Stimulated activated CD4-positive, alpha-beta T cell treated with anti-CD3 and anti-CD28 coated beads, Interleukin-4, amount 100 ng/mL, for 24 hours (primary cell): ENCODE data around the gene DKK2.

Experiments
- DNase-seq: peaks from one replicate; pipeline ENCODE4 v3.0.0-alpha.2; 2020

The DKK2 gene

GRCh38 chr4:107035819-107036583 is at the start of gene DKK2:
Gene DKK2, minus strand, starts transcription at chr4:107036313. Its CDS starts 722 bp downstream, at chr4:107035591.
- DNase-seq: no peak

GRCh38 chr4:107077192-107077591 is 41.1 kb upstream of the DKK2 start:
- no peak for DNase-seq

GRCh38 chr4:107072836-107073736 is 37.0 kb upstream of the DKK2 start:
- no peak for DNase-seq

DNA sequence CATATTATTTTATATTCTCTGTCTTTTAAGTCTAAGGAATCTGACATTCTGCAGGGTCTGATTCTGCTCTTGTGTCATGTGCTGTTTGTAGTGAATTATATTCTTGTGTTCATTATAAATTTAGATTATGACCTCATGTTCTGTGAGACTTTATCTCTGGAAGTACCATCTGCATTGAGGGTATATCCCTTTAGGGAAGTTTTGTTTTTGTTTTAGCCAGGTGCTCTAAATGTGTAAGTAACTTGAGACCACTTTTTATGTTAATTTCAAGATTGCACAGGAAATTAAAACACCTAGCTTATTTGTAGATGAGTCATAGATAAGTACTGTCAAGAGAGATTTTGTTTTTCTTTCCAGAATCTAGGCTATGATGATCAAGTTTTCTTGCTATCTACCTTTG is 35.0 kb upstream of the DKK2 start:
- no peak for DNase-seq

GRCh38 chr4:107069049-107069448 is 32.9 kb upstream of the DKK2 start:
- no peak for DNase-seq

GRCh38 chr4:107068116-107068515 is 32.0 kb upstream of the DKK2 start:
- no peak for DNase-seq

DNA sequence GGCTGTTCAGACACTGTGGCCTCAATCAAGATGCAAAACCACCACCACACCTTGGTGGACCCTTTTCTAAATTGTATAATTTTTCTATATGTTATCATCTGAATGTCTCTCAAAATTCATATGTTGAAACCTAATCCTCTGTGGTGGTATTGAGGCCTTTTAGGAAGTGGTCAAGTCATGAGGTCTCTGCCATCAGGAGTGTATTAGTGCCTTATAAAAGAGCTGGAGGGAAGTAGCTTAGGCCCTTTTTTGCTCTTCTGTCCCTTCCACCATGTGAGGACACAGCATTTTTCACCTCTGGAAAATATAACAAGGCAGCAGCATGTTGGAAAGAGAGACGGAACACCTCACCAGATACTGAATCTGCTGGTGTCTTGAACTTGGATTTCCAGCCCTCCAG is 30.5 kb upstream of the DKK2 start:
- DNase-seq: no peak

GRCh38 chr4:107065201-107065600 is 29.1 kb upstream of the DKK2 start:
- DNase-seq: no peak

- no peak for DNase-seq
Observed at GRCh38 chr4:107060388-107060787, 24.3 kb upstream of the DKK2 start.

DNA sequence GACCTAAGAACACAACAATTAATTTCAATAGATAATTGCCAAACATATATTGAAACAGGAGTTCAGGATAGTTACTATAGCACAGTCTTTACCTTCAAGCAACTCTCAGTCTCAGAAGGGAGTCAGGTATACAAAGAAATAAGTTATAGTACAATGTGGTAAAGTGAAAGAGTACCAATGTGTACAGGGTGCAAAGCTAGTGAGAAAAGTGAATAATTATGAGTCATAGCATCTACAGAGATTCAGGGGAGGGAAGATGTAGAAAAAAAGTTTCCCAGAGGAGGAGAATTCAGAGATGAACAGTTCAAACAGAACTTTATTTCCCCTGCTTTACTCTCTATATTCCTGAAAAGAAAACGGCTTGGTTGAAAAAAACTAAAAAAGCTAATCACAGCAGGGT is 22.7 kb upstream of the DKK2 start:
- DNase-seq: no peak

- DNase-seq: no peak
Observed at GRCh38 chr4:107050525-107051135, 14.5 kb upstream of the DKK2 start.

DNA sequence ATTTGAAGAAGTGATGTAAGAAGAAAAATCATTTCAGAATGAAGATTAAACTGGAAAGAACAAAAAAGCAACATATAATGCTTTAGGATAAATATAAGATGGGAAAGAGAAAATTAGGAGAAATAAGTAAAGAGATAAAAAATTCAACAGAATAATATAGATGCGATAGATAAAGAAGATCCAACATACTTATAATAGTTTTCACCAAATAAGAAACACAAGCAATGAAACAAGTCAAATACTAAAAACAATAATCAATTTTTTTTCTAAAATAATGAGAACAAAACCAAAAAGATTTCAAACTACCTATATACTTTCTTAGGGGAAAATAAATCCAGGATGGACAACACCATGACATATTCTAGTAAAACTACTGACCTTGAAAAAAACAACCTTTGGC is 10.1 kb upstream of the DKK2 start:
- no peak for DNase-seq

DNA sequence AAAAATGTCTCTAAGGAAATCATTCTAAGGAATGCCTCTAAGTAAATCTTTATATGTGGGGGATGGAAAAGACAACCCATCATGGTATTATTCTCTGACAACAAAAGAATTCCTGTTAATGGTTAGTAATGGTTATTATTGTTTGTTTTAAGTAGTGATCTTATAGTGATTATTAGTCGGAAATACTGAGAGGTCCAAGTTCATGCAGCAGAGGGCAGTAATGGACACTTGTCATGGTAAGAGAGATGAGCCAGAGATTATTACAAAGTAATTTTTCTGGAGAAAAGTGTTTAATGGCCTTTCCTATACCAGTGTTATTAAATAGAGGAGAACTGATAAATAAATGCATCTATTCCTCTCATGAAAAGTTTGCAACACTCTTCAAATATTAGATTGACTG is 8.1 kb upstream of the DKK2 start:
- DNase-seq: no peak

DNA sequence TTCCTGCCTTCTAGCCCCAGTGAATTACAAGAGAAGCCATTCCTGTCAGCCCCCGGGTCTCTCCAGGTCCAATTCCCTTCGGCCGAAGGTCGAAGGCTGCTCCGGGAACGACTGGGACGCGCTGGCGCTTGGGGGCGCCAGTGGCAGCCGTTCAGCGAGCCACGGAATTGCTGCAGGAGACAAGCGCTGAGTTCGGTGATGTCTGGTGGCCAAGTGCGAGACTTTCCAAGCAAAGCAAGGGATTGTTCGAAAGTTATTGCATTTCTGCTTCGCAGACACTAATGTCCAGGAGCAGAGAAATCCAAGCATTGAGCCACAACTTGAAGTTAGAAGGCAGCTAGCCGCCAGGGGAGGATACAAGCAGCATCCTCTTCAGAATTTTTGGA is 1.1 kb upstream of the DKK2 start:
- no peak for DNase-seq

- no peak for DNase-seq
Observed at GRCh38 chr4:107036584-107037198, 578 bp upstream of the DKK2 start.

DNA sequence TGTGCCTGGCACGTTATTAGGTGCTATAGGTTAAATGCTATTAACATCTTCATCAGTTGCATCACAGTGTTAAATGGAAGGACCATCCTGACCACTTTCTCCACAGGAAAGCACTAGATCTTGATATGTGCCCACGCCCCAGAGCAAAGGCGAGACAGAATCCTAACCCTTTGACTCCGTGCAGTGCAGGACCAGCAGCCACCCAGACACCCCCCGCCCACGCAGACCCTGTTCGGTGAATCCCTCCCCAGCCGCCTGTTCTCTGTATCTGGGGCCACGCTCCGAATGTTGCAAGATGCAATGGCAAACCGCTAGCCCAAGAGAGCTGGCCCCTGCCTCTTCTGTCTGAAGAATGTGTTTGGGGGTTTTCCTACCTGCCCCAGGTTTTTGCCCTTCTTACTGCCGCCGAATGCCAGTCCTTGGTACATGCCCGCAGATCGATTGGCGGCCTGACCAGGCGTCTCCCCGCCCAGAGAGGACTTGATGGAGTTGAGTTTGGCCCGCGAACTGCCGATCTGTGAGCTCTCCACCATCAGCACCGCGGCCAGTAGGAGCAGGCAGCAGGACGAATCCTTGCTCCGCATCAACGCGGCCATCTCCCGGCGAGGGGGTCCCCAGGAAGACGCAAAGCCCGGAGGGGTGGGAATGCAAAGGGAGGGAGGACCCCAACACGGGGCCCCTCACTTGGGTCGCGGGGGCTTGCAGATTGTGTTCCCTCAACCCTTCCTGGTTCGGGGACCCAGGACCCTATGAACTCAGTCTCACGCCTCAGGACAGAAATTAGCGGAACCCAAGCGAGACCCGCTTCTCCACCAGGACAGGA is 906 bp downstream of the DKK2 start:
- no peak for DNase-seq

DNA sequence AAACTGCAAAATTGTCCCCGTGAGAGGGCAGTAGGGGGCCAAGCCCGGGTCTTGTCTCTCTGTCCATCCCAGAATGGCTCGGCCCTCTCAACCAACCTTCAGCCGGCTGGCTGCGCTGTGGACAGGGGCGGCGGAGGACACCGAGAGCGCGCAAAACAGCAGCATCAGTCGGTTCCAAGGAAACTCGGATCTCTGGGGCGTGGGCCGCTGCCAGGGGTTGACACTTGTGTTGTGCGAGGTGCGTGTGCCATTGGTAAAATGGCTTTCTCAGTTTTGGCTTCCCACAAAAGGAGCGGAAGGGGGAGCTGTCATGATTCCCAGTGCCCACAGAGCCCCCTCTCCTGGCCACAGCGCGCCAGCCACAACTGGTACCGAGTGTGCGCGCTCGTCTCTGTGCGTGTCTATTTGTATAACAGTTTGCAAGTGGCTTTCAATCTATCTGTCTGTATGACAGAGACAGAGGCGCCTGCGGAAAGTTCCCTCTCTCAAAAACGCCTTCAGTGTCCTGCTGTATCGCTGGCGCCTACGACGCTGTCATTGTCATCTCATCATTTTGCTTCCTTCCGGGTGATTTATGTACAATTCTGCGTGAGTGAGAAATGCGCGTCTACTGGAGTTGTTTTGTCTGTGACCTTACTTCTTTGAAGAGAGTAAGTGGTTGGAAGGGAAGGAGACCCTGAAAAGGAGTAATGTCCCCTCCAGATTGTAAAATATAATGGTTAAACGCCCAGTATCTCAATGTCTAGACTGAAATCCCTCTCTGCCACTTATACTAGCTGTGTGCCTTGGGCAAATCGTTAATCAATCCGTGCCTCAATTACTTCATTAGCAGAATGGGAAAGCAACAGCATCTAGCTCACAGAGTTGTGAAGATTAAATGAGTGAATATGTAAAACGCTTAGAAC is 1.8 kb downstream of the DKK2 start:
- DNase-seq: no peak

DNA sequence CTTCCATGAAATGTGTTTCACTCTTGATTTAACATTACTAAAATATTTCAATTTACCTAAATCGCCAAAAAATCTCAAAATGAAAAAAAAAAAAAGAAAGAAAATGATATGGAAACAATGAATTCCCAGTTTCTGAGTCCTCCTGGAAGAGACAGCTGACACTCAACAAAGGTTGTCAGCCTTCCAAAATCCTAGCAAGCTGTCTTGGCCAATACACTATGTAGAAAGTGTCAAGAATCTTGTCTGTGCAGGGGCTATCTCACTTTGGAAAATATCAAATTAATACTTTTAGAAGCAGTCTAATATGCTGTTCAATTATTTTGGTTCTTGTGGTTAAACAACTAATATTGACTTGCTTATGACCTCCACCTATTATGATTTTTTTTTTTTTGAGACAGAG is 8.7 kb downstream of the DKK2 start:
- DNase-seq: no peak

GRCh38 chr4:107018344-107018735 is 17.8 kb downstream of the DKK2 start:
- no peak for DNase-seq

DNA sequence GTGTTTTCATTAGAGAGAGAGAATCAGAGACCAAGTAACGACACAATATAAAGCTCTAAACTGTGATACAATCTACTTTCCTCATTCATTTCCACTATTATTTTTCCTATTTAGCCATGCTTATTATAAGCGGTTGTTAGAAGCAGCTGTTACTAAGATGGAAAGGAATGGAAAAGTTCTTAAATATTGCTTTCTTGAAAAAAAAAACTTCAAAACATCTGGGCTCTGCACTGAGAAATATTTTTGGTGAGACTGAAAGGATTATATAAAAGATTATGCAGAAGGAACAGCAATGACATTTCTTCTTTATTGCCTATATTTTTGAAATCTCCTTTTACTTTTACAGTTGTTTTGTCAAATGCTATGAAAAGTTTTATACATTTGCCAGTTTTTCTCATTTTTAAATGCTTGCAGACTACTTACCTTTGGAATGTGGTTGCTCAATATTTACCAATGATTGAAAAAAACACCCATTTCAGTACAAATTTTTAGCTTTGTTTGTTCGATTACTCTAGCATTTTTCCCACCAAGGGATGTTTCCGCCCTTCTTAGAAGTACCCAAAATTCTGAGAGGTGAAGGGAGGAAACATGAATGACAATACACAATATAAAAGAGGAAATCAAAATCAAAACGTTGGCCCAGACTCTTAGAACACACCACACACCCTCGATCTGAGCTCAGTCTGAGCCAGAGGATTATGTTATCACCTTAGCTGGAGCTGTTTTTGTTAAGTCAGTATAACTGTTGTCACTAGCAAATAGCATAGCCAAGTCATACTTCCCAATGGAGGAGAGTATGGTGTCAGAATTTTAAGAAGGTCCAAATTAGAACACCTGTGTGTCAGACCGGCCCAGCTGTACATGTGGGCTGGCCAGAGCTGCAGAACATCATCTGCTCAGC is 18.4 kb downstream of the DKK2 start:
- no peak for DNase-seq
